ENCODE results near the gene ACTA2.

Gene ACTA2

DNA sequence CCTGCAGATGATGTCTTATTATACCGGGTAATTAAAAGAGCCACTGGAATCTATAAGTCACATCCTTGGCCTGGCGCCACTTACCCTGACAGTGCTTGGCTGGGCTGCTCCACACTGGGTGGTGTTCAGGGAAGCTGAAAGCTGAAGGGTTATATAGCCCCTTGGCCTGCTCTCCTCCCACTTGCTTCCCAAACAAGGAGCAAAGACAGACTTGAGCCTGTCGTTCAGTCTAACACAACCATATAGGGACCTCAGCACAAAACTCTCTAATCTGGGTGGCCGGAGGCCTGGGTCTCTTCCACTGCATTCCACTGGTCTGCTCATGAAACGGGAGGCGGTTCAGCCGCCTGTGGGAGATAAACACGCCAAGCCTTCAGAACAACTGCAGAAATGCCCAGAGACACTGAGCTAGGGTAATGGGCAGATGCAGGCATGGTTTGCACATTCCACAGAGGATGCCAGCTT lies at the start of gene ACTA2:
TSS of gene ACTA2 (minus strand) at position 127 of the 465 bp plus-strand sequence. CDS start 3,843 bp downstream, outside the sequence.
- DNase-seq, result no peak

DNA sequence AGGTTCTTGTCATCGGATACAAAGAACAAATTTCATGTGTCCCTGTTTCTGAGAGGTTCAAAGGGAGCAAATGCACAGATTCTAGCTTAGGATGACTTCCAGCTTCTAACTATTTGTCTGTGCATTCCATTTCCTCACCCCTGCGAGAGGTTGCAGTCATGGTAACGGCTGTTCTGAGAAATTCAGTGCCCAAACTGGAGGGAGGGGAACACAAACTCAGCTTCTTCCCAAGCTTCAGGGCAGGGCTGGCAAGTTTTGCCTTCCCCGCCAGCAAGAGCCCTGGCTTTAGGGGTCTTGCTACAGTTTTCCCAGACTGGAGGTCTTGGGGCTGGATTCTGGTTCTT lies 49.1 kb upstream of the ACTA2 start:
- DNase-seq, result peak; percentile 30

DNA sequence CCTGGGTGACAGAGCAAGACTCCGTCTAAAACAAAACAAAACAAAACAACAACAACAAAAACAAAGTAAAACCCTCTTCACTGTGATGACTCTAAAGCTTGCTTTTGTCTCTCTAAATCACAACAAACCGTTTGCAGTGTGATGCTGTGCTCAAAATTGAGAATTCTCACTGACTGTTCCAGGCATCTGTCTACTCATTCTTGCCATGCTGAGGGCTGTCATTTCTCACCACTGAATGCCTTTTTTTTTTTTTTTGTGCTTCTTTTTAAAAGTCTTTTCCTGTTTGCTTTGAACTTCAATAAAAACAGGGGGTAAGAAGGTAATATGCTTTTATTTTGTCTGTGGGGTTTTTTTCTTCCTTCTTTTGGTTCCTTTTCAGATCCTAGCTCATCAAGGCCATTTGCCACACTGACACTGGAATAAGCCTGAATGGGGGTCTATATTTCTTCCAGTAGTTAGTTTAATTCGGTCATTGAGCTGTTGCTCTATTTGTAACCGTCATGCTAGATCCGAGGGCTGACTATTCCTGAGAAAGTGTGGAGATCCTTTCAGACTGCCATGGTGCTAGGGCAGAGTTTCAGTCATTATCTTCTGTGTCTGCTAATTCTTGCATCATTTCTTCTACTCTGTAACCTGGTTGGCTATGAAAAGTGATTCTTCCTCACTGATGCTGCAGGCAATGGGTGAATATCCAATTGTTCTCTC lies 48.6 kb upstream of the ACTA2 start:
- DNase-seq, result no peak

DNA sequence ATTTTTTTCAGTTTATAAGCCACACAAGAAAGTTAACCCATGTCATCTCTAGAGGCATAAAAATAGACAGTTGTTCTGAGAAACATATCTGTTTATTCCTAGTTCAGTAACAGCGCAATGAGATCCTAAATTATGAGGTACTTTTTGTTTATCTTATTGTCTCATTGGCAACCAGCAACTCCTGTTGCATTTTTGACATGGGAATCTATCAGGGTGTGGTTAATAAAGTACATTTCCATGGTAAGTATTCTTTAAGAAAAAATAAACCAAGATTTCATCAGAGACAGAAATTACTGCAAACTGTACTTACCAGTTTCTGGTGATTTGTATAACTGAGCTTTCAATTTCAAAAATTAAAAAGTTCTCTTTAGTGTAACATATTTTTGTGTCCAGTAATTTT lies 47.1 kb upstream of the ACTA2 start:
- DNase-seq, result no peak

DNA sequence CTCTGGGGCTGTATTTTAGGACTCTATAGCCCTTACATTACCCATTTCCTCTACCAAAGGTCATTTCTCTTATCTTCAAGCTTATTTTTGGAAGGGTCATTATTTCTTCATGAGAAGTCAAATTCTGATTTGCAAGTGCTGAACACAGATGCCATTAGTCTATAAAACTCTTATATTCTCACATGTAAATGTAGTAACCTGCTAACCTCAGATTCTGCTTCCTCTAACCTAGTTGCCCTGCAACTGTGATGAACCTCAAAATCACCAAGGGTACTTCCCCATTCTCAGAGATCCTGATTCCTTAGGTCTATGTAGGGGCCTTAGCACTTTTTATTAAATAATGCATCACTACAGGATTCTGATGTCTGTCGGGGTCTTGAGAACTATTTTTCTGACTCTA lies 44.4 kb upstream of the ACTA2 start:
- DNase-seq, result no peak

- DNase-seq, result no peak
Measured at GRCh38 chr10:88995156-88995876, 42.7 kb upstream of the ACTA2 start.

DNA sequence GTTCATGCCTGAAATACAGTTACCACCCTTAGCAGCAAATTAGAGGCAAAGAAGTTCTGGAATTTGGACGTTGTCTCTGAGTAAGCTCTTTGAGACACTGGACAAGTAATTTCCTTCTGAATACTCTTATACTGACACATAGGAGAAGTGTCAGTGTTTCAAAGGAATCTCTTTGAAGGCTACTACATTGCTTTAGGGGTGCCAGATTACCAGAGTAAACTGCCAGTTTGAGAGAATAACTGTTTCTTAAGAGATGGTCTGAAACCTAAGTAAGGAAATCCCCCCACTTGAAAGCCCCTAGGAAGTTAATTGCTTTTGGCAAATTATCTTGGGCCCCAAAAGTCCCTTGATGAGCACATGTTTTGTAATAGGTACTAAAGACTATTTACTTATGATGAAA lies 41.4 kb upstream of the ACTA2 start:
- DNase-seq, result no peak

DNA sequence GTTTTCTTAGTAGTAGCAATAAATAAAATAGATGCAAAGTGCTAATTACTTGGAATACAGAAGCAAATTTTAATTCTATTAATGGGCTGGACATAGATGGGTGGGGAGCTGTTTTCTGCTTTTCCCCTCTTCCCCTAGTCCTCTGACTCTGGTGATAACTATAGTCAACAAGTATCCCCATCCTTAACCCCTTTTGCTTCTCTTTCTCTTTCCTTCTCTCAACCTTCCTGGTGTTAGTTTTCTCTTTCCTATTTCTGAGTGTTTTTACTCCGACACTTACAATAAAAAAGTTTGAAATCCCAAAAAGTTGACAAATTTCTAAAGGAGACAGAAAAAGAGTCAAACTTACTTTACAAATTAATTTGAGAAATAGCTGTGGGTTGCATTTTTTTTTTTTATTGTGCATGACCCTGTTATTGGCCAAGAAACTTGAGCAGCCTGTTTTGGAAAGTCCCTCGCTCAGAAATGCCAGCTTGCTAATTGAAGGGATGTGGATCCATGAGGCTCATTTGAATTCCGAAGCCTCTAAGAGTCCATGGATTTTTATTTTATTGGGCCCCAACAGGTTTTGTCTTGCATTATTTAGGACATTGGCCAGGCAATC lies 40.5 kb upstream of the ACTA2 start:
- no peak for DNase-seq

DNA sequence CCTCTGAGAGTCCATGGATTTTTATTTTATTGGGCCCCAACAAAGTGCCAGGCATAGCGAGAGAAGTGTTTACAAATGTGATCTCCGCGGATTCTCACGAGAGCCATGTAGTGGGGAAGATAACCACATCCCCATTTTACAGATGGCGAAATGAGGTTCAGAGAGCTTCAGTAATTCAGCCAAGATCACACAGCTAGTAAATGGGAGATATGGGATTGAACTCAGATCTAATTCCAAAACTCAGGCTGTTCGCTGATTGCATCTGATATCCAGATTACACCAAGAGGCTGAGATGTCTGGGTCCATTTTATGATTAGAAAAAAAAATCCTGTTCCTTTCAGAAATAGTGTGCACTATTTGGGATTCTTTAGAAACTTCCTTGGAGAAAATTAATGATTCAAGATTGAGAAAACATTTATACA lies 39.3 kb upstream of the ACTA2 start:
- DNase-seq, result no peak

- DNase-seq, result peak; percentile 60
Measured at GRCh38 chr10:88991161-88991898, 38.8 kb upstream of the ACTA2 start.

- peak; percentile 82 for DNase-seq
Measured at GRCh38 chr10:88990384-88991160, 38.0 kb upstream of the ACTA2 start, which contains the start of gene FAS. FAS (plus strand) TSS chr10:88990798; CDS start chr10:88990877, 79 bp downstream.

DNA sequence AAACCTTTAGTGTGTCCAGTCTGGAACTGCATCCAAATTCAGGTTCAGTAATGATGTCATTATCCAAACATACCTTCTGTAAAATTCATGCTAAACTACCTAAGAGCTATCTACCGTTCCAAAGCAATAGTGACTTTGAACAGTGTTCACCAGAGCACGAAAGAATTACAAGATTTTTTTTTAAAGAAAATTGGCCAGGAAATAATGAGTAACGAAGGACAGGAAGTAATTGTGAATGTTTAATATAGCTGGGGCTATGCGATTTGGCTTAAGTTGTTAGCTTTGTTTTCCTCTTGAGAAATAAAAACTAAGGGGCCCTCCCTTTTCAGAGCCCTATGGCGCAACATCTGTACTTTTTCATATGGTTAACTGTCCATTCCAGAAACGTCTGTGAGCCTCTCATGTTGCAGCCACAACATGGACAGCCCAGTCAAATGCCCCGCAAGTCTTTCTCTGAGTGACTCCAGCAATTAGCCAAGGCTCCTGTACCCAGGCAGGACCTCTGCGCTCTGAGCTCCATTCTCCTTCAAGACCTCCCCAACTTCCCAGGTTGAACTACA lies 37.3 kb upstream of the ACTA2 start:
- DNase-seq, result peak; percentile 22

DNA sequence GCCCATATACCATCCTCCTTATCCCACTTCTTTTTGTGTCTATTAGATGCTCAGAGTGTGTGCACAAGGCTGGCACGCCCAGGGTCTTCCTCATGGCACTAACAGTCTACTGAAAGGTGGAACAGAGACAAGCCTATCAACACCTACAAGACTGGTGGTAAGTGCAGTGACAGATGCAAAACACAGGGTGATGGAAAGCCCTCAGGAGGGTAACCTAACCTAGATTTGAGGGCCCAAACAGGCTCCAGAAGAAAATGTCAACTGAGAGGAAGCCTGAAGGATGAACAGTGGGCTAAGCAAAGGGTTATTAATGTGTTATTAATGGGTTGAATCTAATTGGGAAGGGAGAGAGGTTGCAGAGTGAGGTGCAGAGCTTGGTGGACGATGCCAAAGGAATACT lies 36.9 kb upstream of the ACTA2 start:
- no peak for DNase-seq

GRCh38 chr10:88987840-88988239 lies 35.3 kb upstream of the ACTA2 start:
- no peak for DNase-seq

- DNase-seq, result no peak
Measured at GRCh38 chr10:88987243-88987725, 34.7 kb upstream of the ACTA2 start.

- DNase-seq, result no peak
Measured at GRCh38 chr10:88986549-88987242, 34.1 kb upstream of the ACTA2 start.

- DNase-seq, result no peak
Measured at GRCh38 chr10:88984525-88984924, 32.0 kb upstream of the ACTA2 start.

DNA sequence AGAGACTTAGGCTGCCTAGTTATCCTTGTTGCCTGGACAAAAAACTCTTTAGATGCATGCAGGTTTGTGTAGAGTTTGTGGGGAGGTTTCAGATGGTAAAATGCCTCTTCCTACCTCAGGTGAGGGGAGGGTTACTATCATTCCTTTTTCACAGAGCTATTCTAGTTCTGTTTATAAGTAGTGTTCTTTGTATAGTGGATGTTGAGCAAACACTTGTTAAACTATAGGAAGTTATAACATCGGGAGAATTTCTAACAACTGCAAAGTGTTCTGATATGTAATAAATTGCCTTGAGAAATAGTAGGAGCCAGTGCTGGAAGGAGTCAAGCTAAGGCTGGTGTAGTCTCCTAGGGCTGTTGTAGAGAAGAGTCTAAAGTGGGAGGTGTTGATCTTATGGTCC lies 31.4 kb upstream of the ACTA2 start:
- DNase-seq, result no peak

DNA sequence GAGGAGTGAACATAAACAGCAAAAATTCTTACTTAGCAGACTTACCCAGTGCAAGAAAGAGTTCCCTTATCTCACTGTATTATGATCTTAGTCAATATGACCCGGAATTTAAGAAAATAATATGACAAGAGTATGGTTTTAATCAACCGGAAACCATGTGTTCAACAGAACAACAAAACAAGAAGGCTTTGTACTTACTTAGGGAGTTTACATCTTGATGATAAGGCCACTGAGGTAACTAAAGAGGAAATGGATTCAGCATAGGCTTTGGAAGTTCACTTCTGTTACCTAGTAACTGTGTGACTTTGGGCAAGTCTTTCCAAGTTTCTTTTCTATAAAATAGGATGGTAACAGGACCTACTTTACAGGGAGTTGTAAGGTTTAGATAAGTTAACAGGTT lies 30.6 kb upstream of the ACTA2 start:
- no peak for DNase-seq

DNA sequence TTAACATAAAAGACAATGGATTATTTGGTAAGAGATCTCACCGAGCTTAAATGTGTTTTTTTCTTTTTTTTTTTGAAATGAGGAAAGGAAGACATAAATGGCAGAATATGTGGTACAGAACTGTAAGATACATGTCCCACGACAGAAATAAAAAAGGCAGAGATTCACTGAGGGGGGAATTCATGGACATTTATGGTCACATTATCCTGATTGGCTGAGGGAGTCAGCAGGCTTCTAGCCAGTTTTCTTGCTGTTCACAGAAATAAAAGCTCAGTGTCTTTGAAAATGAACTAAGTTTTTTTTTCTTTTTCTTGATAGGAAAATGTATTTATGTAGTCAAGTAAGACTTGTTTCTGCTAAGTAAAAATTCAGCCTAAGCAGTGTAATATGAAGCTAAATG lies 29.8 kb upstream of the ACTA2 start:
- no peak for DNase-seq

DNA sequence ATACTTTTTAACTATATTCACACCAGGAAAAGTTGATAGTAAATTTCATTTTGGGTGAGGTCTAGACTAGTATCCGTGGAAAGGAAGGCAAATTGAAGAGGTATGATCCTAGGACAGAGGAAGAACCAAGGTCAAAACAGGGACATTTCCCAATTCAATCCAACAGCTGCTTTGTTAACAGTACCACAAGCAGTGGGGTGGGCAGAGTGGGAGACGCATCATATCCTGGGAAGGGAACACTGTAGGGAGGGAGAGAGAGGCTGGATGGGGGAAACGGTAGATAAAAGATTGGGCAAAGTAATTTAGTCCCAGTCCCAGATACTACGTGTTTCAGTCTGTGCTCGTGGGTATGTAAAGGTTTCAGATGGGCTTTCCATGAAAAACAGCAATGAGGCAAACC lies 28.9 kb upstream of the ACTA2 start:
- DNase-seq, result no peak
